NCI-H1417 treated with DMSO at 0.1 percent for 48 hours (cell line): ENCODE data around the gene UNC5C.
"Not testable (repeated sequence)": the region's sequence is repeated elsewhere in the genome, so short reads cannot be mapped to it uniquely, and the experiment has no call there.

ENCODE experiments used
- DNase-seq: peaks from one replicate; lab custom pipeline; 2025; lab: John Stamatoyannopoulos, UW

Gene UNC5C

GRCh38 chr4:95178938-95179337 lies 369.8 kb downstream of the UNC5C start:
- DNase-seq: no peak

GRCh38 chr4:95171377-95171776 lies 377.4 kb downstream of the UNC5C start:
- not testable (repeated sequence) for DNase-seq

GRCh38 chr4:95170176-95170575 lies 378.6 kb downstream of the UNC5C start:
- no peak for DNase-seq

GRCh38 chr4:95167805-95168204 lies 381.0 kb downstream of the UNC5C start:
- no peak for DNase-seq

- peak; percentile 21 for DNase-seq
Observed at GRCh38 chr4:95165926-95166524, 382.7 kb downstream of the UNC5C start.

GRCh38 chr4:95162867-95163266 lies 385.9 kb downstream of the UNC5C start:
- no peak for DNase-seq

GRCh38 chr4:95161781-95162469 lies 386.8 kb downstream of the UNC5C start:
- DNase-seq: no peak

- DNase-seq: no peak
Observed at GRCh38 chr4:95159384-95159783, 389.4 kb downstream of the UNC5C start.

- DNase-seq: no peak
Observed at GRCh38 chr4:95158626-95159025, 390.1 kb downstream of the UNC5C start.

GRCh38 chr4:95158045-95158444 lies 390.7 kb downstream of the UNC5C start:
- no peak for DNase-seq

GRCh38 chr4:95157596-95157995 lies 391.2 kb downstream of the UNC5C start:
- no peak for DNase-seq

GRCh38 chr4:95156452-95156765 lies 392.4 kb downstream of the UNC5C start:
- DNase-seq: no peak

- DNase-seq: no peak
Observed at GRCh38 chr4:95155759-95156451, 392.9 kb downstream of the UNC5C start.

- DNase-seq: no peak
Observed at GRCh38 chr4:95153182-95153581, 395.6 kb downstream of the UNC5C start.

GRCh38 chr4:95151255-95151654 lies 397.5 kb downstream of the UNC5C start:
- no peak for DNase-seq

GRCh38 chr4:95142932-95143331 lies 405.8 kb downstream of the UNC5C start:
- no peak for DNase-seq

GRCh38 chr4:95141361-95141760 lies 407.4 kb downstream of the UNC5C start:
- DNase-seq: no peak

- DNase-seq: not testable (repeated sequence)
Observed at GRCh38 chr4:95139424-95139823, 409.3 kb downstream of the UNC5C start.

GRCh38 chr4:95134016-95134415 lies 414.8 kb downstream of the UNC5C start:
- not testable (repeated sequence) for DNase-seq

- no peak for DNase-seq
Observed at GRCh38 chr4:95129821-95130311, 418.9 kb downstream of the UNC5C start.

GRCh38 chr4:95129031-95129430 lies 419.7 kb downstream of the UNC5C start:
- no peak for DNase-seq

- no peak for DNase-seq
Observed at GRCh38 chr4:95124906-95125504, 423.8 kb downstream of the UNC5C start.

- DNase-seq: no peak
Observed at GRCh38 chr4:95122001-95122400, 426.8 kb downstream of the UNC5C start.
